K562 (cell line): ENCODE data around the gene ZKSCAN5. TPM values are rescaled to one million over a fixed set of nuclear protein-coding genes. Genes with fewer than 3 reads are reported as not detected.
A peak's percentile ranks its signal among the peaks of the same experiment; 100 is the strongest.

Source experiments
- ZC3H4 ChIP-seq: sonication (generic); formaldehyde crosslinking; IDR thresholded peaks from 2 replicates; pipeline ENCODE4 v1.9.0; 2021; ENCODE audit warnings: missing genetic modification reagents, borderline replicate concordance
- ZFP1 ChIP-seq: fragments of 450-650 bp; formaldehyde crosslinking; IDR thresholded peaks from 2 replicates; pipeline ENCODE4 v1.4.0; 2020; ENCODE audit warnings: mild to moderate bottlenecking, mixed read lengths
- polyA plus RNA-seq, 8 experiments: library from polyadenylated mRNA; depleted of rRNA in 4 of 8; stranded (reverse) in 5 of 8; unstranded in 3 of 8; fragments of >200 nt; fragmentation: Nextera tagmentation in 2 of 8; fragmentation: Illumina TruSeq in 1 of 8; extraction: Ambion mirVana in 2 of 8; extraction: Trizol in 1 of 8; gene quantifications; 2 replicates each; pipeline versions ENCODE4 v1.2.1 to v1.2.3, GENCODE V29; 2011 to 2014; ENCODE audit warnings: inconsistent platforms in 1 of 8, missing spikeins in 1 of 8
- total RNA-seq, 7 experiments: library from RNA; depleted of rRNA in 6 of 7; stranded (reverse); fragments of >200 nt in 6 of 7; fragmentation: Illumina TruSeq in 2 of 7; extraction: Trizol in 2 of 7; gene quantifications; 2 replicates each; pipeline versions ENCODE4 v1.2.1 to v1.2.3, GENCODE V29; 2011 to 2021; ENCODE audit warnings: low replicate concordance in 1 of 7
- TF ChIP-seq, protein P1 (sequence below): fragments of 450-650 bp; IDR thresholded peaks from 2 replicates; pipeline ENCODE4 v1.6.1; 2016; ENCODE audit warnings: mild to moderate bottlenecking, moderate library complexity
- TF ChIP-seq, protein P2 (sequence below), 2 experiments: fragments of 150-350 bp in 1 of 2; IDR thresholded peaks; 2 replicates each; pipeline ENCODE4 v1.6.1; 2012 to 2016; ENCODE audit warnings: low read depth in 2 of 2, low read length in 2 of 2, mild to moderate bottlenecking in 1 of 2, moderate library complexity in 1 of 2

ZKSCAN5 gene
- total and polyA plus RNA-seq, 9 of the 15 experiments (the other 6 are each of a cell fraction or from before 2014, with no cell fraction given), result 4.2 to 19.0 (median 15.0) TPM

DNA sequence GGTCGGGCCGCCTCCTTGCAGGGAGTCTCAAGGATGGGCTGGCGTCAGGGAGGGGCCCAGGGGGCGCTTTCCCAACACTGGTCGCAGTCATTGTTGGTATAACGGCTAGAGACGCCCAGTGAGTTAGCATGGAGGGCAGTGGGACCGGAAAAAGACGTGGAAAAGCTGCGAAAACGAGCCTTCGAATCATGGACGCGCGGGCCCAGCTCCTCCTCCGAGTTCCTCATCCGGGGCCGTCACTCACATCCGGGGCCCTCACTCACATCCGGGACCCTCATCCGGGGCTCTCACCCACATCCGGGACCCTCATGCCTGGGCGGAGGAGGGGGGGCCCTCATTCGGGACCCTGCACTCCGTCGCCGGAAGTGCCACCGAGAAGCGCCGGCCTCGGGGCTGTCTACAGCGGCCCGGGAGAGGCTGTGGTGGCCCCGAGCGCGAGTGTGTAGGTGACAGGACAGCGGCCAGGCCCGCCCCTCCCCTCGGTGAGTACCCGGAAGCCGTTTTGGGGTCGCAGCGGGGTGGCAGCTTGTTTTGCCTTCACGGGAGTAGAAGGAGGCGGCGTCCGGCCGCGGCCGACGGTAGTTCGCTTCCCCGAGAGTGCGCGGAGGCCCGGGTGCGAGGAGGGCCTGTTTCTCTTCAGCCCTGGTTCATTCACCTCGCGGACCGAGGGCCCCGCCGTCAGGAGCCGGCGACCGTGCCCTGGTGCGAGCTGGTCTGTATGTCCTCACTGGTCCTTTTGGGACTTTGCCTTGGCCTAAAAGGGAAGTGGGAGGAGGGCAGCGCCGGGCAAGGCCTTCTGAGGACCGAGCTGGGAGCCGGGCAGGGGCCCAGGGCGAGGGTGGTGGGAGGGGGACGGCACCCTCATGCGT is 54.1 kb downstream of the ZKSCAN5 start, which contains the start of gene ZNF655 (continued):
- TF ChIP-seq, protein P1, sequence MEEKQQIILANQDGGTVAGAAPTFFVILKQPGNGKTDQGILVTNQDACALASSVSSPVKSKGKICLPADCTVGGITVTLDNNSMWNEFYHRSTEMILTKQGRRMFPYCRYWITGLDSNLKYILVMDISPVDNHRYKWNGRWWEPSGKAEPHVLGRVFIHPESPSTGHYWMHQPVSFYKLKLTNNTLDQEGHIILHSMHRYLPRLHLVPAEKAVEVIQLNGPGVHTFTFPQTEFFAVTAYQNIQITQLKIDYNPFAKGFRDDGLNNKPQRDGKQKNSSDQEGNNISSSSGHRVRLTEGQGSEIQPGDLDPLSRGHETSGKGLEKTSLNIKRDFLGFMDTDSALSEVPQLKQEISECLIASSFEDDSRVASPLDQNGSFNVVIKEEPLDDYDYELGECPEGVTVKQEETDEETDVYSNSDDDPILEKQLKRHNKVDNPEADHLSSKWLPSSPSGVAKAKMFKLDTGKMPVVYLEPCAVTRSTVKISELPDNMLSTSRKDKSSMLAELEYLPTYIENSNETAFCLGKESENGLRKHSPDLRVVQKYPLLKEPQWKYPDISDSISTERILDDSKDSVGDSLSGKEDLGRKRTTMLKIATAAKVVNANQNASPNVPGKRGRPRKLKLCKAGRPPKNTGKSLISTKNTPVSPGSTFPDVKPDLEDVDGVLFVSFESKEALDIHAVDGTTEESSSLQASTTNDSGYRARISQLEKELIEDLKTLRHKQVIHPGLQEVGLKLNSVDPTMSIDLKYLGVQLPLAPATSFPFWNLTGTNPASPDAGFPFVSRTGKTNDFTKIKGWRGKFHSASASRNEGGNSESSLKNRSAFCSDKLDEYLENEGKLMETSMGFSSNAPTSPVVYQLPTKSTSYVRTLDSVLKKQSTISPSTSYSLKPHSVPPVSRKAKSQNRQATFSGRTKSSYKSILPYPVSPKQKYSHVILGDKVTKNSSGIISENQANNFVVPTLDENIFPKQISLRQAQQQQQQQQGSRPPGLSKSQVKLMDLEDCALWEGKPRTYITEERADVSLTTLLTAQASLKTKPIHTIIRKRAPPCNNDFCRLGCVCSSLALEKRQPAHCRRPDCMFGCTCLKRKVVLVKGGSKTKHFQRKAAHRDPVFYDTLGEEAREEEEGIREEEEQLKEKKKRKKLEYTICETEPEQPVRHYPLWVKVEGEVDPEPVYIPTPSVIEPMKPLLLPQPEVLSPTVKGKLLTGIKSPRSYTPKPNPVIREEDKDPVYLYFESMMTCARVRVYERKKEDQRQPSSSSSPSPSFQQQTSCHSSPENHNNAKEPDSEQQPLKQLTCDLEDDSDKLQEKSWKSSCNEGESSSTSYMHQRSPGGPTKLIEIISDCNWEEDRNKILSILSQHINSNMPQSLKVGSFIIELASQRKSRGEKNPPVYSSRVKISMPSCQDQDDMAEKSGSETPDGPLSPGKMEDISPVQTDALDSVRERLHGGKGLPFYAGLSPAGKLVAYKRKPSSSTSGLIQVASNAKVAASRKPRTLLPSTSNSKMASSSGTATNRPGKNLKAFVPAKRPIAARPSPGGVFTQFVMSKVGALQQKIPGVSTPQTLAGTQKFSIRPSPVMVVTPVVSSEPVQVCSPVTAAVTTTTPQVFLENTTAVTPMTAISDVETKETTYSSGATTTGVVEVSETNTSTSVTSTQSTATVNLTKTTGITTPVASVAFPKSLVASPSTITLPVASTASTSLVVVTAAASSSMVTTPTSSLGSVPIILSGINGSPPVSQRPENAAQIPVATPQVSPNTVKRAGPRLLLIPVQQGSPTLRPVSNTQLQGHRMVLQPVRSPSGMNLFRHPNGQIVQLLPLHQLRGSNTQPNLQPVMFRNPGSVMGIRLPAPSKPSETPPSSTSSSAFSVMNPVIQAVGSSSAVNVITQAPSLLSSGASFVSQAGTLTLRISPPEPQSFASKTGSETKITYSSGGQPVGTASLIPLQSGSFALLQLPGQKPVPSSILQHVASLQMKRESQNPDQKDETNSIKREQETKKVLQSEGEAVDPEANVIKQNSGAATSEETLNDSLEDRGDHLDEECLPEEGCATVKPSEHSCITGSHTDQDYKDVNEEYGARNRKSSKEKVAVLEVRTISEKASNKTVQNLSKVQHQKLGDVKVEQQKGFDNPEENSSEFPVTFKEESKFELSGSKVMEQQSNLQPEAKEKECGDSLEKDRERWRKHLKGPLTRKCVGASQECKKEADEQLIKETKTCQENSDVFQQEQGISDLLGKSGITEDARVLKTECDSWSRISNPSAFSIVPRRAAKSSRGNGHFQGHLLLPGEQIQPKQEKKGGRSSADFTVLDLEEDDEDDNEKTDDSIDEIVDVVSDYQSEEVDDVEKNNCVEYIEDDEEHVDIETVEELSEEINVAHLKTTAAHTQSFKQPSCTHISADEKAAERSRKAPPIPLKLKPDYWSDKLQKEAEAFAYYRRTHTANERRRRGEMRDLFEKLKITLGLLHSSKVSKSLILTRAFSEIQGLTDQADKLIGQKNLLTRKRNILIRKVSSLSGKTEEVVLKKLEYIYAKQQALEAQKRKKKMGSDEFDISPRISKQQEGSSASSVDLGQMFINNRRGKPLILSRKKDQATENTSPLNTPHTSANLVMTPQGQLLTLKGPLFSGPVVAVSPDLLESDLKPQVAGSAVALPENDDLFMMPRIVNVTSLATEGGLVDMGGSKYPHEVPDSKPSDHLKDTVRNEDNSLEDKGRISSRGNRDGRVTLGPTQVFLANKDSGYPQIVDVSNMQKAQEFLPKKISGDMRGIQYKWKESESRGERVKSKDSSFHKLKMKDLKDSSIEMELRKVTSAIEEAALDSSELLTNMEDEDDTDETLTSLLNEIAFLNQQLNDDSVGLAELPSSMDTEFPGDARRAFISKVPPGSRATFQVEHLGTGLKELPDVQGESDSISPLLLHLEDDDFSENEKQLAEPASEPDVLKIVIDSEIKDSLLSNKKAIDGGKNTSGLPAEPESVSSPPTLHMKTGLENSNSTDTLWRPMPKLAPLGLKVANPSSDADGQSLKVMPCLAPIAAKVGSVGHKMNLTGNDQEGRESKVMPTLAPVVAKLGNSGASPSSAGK, result peak; percentile 86
- TF ChIP-seq, protein P2, sequence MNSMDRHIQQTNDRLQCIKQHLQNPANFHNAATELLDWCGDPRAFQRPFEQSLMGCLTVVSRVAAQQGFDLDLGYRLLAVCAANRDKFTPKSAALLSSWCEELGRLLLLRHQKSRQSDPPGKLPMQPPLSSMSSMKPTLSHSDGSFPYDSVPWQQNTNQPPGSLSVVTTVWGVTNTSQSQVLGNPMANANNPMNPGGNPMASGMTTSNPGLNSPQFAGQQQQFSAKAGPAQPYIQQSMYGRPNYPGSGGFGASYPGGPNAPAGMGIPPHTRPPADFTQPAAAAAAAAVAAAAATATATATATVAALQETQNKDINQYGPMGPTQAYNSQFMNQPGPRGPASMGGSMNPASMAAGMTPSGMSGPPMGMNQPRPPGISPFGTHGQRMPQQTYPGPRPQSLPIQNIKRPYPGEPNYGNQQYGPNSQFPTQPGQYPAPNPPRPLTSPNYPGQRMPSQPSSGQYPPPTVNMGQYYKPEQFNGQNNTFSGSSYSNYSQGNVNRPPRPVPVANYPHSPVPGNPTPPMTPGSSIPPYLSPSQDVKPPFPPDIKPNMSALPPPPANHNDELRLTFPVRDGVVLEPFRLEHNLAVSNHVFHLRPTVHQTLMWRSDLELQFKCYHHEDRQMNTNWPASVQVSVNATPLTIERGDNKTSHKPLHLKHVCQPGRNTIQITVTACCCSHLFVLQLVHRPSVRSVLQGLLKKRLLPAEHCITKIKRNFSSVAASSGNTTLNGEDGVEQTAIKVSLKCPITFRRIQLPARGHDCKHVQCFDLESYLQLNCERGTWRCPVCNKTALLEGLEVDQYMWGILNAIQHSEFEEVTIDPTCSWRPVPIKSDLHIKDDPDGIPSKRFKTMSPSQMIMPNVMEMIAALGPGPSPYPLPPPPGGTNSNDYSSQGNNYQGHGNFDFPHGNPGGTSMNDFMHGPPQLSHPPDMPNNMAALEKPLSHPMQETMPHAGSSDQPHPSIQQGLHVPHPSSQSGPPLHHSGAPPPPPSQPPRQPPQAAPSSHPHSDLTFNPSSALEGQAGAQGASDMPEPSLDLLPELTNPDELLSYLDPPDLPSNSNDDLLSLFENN (IDR thresholded peaks at IDR 0.05; ENCODE audit: low read depth in 2 of 2, low read length in 2 of 2), result peak in 1 of 2 experiments; percentile 61; a peak in 2 of 4 replicates
- peak; percentile 56; the same call in 1 of the 2 replicates for TF ChIP-seq ZC3H4 (CRISPR knock-in tag)
- no peak for TF ChIP-seq ZFP1 (CRISPR knock-in tag)
